SHP77 (cell line): ENCODE results near the gene C5orf15.
"Not testable (repeated sequence)": the region's sequence is repeated elsewhere in the genome, so short reads cannot be mapped to it uniquely, and the experiment has no call there.

Experiments used
- DNase-seq, 2 experiments: peaks; one replicate each; lab custom pipeline; 2025; lab: John Stamatoyannopoulos, UW

The C5orf15 gene

GRCh38 chr5:133962801-133963476, 5.5 kb downstream of the C5orf15 start:
- no peak for DNase-seq

- DNase-seq, result no peak
Observed at GRCh38 chr5:133962131-133962530, 6.3 kb downstream of the C5orf15 start.

- DNase-seq, result no peak
Observed at GRCh38 chr5:133959643-133960042, 8.8 kb downstream of the C5orf15 start.

- DNase-seq, result no peak
Observed at GRCh38 chr5:133957591-133957990, 10.8 kb downstream of the C5orf15 start.

GRCh38 chr5:133957080-133957479, 11.3 kb downstream of the C5orf15 start:
- DNase-seq, result no peak

GRCh38 chr5:133956196-133956595, 12.2 kb downstream of the C5orf15 start:
- not testable (repeated sequence) for DNase-seq

- no peak for DNase-seq
Observed at GRCh38 chr5:133953568-133954145, 14.8 kb downstream of the C5orf15 start.

- DNase-seq, result no peak
Observed at GRCh38 chr5:133952729-133953567, 15.5 kb downstream of the C5orf15 start.

- DNase-seq, result no peak
Observed at GRCh38 chr5:133950821-133951612, 17.4 kb downstream of the C5orf15 start.

- DNase-seq, result no peak
Observed at GRCh38 chr5:133948721-133949120, 19.7 kb downstream of the C5orf15 start.

- DNase-seq, result no peak
Observed at GRCh38 chr5:133947431-133947841, 21.0 kb downstream of the C5orf15 start.

- no peak for DNase-seq
Observed at GRCh38 chr5:133945568-133945967, 22.9 kb downstream of the C5orf15 start.

GRCh38 chr5:133944263-133945185, 23.9 kb downstream of the C5orf15 start:
- peak; percentile 41 to 54 for DNase-seq

GRCh38 chr5:133943475-133943817, 25.0 kb downstream of the C5orf15 start:
- DNase-seq, result no peak

GRCh38 chr5:133942614-133943474, 25.6 kb downstream of the C5orf15 start:
- DNase-seq, result no peak

- no peak for DNase-seq
Observed at GRCh38 chr5:133941456-133942196, 26.8 kb downstream of the C5orf15 start.

- no peak for DNase-seq
Observed at GRCh38 chr5:133939668-133940067, 28.8 kb downstream of the C5orf15 start.

- DNase-seq, result no peak
Observed at GRCh38 chr5:133938929-133939328, 29.5 kb downstream of the C5orf15 start.

- no peak for DNase-seq
Observed at GRCh38 chr5:133938039-133938821, 30.2 kb downstream of the C5orf15 start.
